GM12872 (cell line): ENCODE measurements around the gene C1orf232.

Experiments used
- CTCF ChIP-seq: IDR thresholded peaks from 3 replicates; pipeline ENCODE4 v1.5.1; 2011; ENCODE audit warnings: low read depth, mild to moderate bottlenecking, low read length, moderate library complexity; ENCODE audit not compliant: insufficient read depth

The C1orf232 gene

GRCh38 chr1:26114165-26114927 lies 54.4 kb downstream of the C1orf232 start:
- TF ChIP-seq CTCF: no peak
